Measurements from ENCODE around the gene TMEM109.

GRCh38 chr11:60917267-60917666 lies 3.3 kb downstream of the TMEM109 start:
- TF ChIP-seq JUN (CRISPR knock-in tag; IDR thresholded peaks at IDR 0.05) (no peak), MLX (CRISPR knock-in tag; IDR thresholded peaks at IDR 0.05) (no peak), SP1 (CRISPR knock-in tag; conservative IDR thresholded peaks at IDR 0.05) (no peak), ZNF317 (CRISPR knock-in tag; IDR thresholded peaks at IDR 0.05; ENCODE audit: borderline replicate concordance, low read depth) (no peak), IRF1 (CRISPR knock-in tag; IDR thresholded peaks at IDR 0.05) (no peak), CTCF (IDR thresholded peaks at IDR 0.05) (no peak), CBFB (CRISPR knock-in tag; IDR thresholded peaks at IDR 0.05; ENCODE audit: low read depth) (no peak), MAX (CRISPR knock-in tag; IDR thresholded peaks at IDR 0.05) (no peak), ATF3 (CRISPR knock-in tag; conservative IDR thresholded peaks at IDR 0.05) (no peak), E2F5 (CRISPR knock-in tag; IDR thresholded peaks at IDR 0.05) (no peak), PREB (CRISPR knock-in tag; IDR thresholded peaks at IDR 0.05; ENCODE audit: borderline replicate concordance) (no peak), NR1H2 (CRISPR knock-in tag; IDR thresholded peaks at IDR 0.05) (no peak)
